Stimulated activated CD8-positive, alpha-beta memory T cell treated with anti-CD3 and anti-CD28 coated beads, Interleukin-15, amount 100 ng/mL, for 24 hours (primary cell): ENCODE measurements around the gene NPIPB6.

Experiments
- DNase-seq: peaks from one replicate; pipeline ENCODE4 v3.0.0-alpha.2; 2020; ENCODE audit warnings: low read depth

NPIPB6 gene

DNA sequence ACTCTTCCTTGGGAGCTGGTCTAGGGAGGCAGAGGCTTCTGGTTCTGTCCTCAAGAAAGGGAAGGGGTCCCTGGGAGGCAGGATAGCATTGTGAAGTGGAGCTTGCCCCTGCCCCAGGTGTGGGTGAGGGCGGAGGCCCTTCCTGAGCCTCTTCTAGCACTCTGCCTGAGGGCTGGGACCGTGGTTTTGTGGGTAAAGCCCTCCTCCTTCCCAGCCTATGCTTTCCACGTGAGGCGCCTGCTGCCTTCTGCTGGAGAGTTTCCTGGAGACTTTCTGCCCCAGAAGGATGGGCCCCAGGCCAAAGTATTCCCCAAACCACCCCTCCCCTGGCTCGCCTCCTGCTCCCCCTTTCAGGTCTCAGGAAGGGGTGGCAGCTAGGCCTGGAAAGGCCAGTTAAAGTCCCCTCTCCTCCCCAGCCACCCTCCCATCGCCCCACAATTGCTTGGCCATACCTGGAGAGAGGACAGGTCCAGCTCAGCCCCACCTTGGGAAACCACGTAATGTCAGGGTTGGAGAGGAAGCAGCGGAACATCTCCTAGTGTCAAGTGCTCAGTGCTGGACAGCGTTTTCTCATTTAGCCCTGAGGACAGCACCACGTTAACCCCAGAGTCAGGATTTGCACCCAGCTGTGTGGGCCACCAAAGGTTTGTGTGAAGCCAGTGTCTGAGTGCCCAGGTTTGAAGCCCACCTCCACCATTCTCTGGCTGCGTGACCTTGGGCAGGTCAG lies 65.4 kb downstream of the NPIPB6 start:
- DNase-seq, result no peak

DNA sequence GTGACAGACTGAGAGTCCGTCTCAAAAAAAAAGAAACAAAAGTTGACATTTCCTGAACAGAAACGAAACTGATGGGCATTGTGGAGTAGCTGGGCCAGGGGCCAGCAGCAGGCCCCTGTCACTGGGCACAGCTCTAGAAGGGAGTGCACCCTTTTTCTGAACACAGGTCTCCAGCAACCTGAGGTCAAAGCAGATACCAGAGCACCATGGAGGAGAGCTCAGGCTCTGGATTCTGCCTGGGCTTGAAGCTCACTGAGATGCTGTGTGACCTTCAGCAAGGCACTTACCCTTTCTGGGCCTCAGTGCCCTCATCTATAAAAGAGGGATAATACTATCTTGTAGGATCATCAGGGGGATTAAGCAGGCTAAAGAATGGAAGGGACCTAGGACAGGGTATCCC lies 66.0 kb downstream of the NPIPB6 start:
- DNase-seq, result no peak

DNA sequence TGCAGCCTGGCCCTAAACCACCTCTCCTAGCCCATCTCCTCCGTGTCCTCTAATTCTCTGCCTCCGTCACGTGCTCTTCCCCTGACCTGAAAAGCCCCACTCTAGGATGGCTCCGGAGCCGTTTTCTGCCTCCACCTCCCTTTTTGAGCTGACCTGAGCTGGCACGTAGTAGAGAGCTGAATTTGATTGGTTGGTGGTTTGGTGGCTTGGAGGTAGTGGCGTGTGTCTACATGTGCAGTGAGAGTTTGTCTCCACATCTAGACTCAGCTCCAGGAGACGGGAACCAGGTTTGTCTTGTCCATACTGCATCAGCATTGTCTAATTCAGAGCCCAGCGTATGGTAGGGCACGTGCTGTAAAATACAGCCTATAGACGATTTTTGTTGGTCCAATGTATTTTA lies 68.0 kb downstream of the NPIPB6 start:
- DNase-seq, result no peak

DNA sequence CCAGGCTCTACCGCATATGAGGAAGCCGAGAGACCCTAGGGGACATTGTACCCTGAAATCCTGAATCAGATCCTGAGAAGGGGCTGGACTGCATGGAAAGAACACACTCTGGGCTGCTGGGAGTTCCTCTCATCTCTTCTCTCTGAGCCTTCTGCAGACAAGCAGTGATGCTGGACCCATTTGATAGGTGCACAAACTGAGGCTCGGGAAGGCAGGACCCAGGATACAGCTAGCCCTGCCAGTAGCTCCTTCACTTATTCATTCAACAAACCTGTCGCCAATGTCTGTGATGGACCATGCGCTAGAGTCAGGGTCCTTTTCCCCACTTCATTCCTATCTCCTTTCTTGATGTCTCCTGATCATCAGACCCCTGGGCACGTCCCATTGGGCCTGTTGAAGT lies 69.1 kb downstream of the NPIPB6 start:
- no peak for DNase-seq

DNA sequence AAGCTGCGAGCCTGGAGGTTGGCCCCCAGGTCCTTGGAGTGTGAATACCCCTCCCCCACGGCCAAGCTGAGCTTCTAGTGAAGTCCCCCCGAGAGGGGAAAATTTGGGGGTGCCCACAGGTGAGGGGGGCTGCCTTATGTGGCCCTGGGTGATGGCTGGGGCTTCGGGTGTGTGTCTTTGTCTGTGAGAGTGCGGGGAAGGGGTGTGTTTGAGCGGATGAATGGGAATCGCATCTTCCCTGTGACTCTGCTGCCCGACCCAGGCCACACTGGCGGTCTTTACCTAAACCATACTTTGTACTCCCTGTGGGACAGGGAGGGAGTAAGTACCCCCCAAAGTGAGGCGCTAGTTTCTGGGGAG lies 69.7 kb downstream of the NPIPB6 start:
- no peak for DNase-seq

DNA sequence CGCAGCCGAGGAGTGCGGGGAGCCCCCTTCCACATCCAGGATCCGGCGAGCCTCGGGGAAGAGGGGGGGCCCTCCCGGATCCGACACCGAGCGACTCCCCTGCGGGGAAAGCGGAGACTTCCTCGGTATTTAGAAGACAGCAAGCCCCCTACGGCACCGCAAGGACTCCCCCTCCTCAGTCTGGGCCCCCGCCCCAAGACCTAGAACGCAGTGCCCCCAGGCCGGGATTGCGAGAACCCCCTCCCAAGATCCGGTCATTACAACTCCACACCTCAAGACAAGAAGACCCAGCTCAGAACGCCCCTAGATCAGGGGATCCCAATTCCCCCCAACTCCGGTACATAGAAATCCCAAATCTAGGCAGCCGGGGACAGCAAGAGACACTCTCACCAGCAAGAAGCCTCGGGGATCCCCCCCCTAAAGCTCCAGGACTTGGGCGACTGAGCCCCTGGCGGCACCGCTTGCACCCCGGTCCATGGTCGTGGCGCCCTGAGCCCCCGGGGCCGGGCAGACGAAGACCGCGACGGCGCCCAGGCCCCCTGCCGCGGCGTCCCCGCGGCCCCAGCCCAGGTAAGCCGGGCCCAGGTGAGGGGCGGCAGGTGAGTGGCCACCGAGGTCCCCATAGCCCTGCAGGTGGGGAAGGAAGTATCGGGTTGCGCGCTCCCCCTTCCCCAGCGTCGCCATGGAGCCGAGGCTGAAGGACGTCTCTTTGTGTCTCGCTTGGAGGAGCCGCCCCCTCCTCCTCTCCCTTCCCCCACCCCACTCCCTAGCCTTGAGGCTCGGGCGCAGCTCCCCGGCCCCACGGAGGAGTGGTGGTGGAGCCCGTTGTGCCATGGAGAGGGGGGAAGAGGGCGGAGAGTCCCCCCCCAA lies 70.3 kb downstream of the NPIPB6 start:
- DNase-seq, result no peak
